ENCODE results near the gene MKNK1.

Gene MKNK1

DNA sequence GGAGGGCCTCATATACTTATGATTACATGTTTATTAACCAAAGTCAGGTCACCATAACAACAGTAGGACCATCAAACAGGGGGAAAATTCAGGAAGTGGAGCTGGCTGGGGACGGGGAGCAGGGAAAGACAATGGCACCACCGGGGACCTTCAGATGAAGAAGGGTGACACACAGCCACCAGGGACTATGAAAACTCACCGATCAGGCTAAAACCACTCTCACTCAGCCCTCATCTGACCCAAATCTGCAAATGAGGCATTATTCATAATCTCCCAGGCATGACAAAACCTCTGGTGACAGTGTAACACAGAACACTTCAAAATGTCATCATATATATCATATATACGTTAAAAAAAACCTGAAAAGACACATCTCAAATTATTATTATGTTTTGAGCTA is 11.2 kb downstream of the MKNK1 start:
- no peaks in the 10 kb centered on the region for H3K9me3 ChIP-seq (ENCODE audit: control insufficient read depth, low read length)
- H3K27ac ChIP-seq: no peak overlapping the region
- TF ChIP-seq, protein P1, sequence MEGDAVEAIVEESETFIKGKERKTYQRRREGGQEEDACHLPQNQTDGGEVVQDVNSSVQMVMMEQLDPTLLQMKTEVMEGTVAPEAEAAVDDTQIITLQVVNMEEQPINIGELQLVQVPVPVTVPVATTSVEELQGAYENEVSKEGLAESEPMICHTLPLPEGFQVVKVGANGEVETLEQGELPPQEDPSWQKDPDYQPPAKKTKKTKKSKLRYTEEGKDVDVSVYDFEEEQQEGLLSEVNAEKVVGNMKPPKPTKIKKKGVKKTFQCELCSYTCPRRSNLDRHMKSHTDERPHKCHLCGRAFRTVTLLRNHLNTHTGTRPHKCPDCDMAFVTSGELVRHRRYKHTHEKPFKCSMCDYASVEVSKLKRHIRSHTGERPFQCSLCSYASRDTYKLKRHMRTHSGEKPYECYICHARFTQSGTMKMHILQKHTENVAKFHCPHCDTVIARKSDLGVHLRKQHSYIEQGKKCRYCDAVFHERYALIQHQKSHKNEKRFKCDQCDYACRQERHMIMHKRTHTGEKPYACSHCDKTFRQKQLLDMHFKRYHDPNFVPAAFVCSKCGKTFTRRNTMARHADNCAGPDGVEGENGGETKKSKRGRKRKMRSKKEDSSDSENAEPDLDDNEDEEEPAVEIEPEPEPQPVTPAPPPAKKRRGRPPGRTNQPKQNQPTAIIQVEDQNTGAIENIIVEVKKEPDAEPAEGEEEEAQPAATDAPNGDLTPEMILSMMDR (IDR thresholded peaks at IDR 0.05): no peak
- H3K4me3 ChIP-seq (ENCODE audit: low read depth, low read length): no peak overlapping the region
- no peak overlapping the region for H3K4me2 ChIP-seq (ENCODE audit: low read length)
- no peaks in the 10 kb centered on the region for H3K36me3 ChIP-seq (ENCODE audit: control insufficient read depth, insufficient read depth, low read length)
- H3K9ac ChIP-seq: no peak overlapping the region
- H3K79me2 ChIP-seq: no peaks in the 10 kb centered on the region
- no peaks in the 10 kb centered on the region for H3K27me3 ChIP-seq (ENCODE audit: control insufficient read depth, insufficient read depth, low read length)
- H2AFZ ChIP-seq: no peak overlapping the region
- no peaks in the 10 kb centered on the region for H3K4me1 ChIP-seq

GRCh38 chr1:46589529-46589928 is 14.5 kb downstream of the MKNK1 start:
- no peak overlapping the region for H3K9ac ChIP-seq
- H3K27me3 ChIP-seq (ENCODE audit: control insufficient read depth, insufficient read depth, low read length): no peaks in the 10 kb centered on the region
- no peaks in the 10 kb centered on the region for H3K36me3 ChIP-seq (ENCODE audit: control insufficient read depth, insufficient read depth, low read length)
- TF ChIP-seq, protein P1 (IDR thresholded peaks at IDR 0.05): no peak
- H3K27ac ChIP-seq: no peak overlapping the region
- no peaks in the 10 kb centered on the region for H3K79me2 ChIP-seq
- H3K9me3 ChIP-seq (ENCODE audit: control insufficient read depth, low read length): no peaks in the 10 kb centered on the region
- H3K4me3 ChIP-seq (ENCODE audit: low read depth, low read length): no peak overlapping the region
- H2AFZ ChIP-seq: no peak overlapping the region
- no peaks in the 10 kb centered on the region for H3K4me1 ChIP-seq
- no peak overlapping the region for H3K4me2 ChIP-seq (ENCODE audit: low read length)

- no peaks in the 10 kb centered on the region for H3K36me3 ChIP-seq (ENCODE audit: control insufficient read depth, insufficient read depth, low read length)
- no peaks in the 10 kb centered on the region for H3K4me1 ChIP-seq
- no peak overlapping the region for H3K4me3 ChIP-seq (ENCODE audit: low read depth, low read length)
- no peak overlapping the region for H3K9ac ChIP-seq
- H3K4me2 ChIP-seq (ENCODE audit: low read length): no peak overlapping the region
- no peaks in the 10 kb centered on the region for H3K79me2 ChIP-seq
- H3K9me3 ChIP-seq (ENCODE audit: control insufficient read depth, low read length): no peaks in the 10 kb centered on the region
- no peak overlapping the region for H2AFZ ChIP-seq
- H3K27ac ChIP-seq: no peak overlapping the region
- no peaks in the 10 kb centered on the region for H3K27me3 ChIP-seq (ENCODE audit: control insufficient read depth, insufficient read depth, low read length)
- TF ChIP-seq, protein P1 (IDR thresholded peaks at IDR 0.05): no peak
These were observed 17.0 kb downstream of the MKNK1 start for GRCh38 chr1:46587069-46587468.

DNA sequence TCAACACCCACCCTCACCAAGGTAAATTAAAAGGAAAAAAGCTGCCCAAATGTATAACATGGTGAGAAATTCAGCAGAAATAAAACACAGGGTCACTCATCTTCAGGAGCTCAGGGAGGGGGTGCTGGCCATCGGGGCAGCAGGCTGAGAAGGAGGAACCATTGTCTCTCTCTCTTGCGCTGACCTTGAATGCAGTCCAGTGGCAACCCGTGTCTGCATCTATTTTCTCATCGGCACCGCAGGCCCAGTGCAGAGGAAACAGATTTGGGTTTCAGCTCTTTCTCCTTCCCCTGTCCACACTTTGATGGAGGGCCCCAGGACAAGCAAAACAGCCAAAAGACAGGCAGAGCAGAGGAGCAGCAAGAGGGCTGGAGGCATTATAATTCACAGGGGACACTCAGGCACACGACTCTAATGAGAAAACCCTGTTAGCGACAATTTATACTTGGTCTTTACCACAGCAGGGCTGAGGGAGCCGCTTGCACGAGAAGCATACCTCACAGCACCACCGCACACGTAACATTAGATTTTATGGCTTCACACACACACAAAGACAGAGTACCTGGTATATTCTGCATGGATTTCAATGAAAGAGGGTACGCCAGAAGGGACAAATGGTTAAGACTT is 18.6 kb downstream of the MKNK1 start:
- H3K4me3 ChIP-seq (ENCODE audit: low read depth, low read length): no peak overlapping the region
- no peak overlapping the region for H3K4me2 ChIP-seq (ENCODE audit: low read length)
- TF ChIP-seq, protein P1 (IDR thresholded peaks at IDR 0.05): no peak
- H2AFZ ChIP-seq: no peak overlapping the region
- no peaks in the 10 kb centered on the region for H3K36me3 ChIP-seq (ENCODE audit: control insufficient read depth, insufficient read depth, low read length)
- no peaks in the 10 kb centered on the region for H3K27me3 ChIP-seq (ENCODE audit: control insufficient read depth, insufficient read depth, low read length)
- no peak overlapping the region for H3K9ac ChIP-seq
- no peaks in the 10 kb centered on the region for H3K9me3 ChIP-seq (ENCODE audit: control insufficient read depth, low read length)
- no peaks in the 10 kb centered on the region for H3K79me2 ChIP-seq
- H3K4me1 ChIP-seq: no peaks in the 10 kb centered on the region
- H3K27ac ChIP-seq: no peak overlapping the region

GRCh38 chr1:46583494-46583893 is 20.6 kb downstream of the MKNK1 start:
- TF ChIP-seq, protein P1 (IDR thresholded peaks at IDR 0.05): no peak
- Histone ChIP-seq H3K36me3 (ENCODE audit: control insufficient read depth, insufficient read depth, low read length) (no peaks in the 10 kb centered on the region), H3K4me1 (no peaks in the 10 kb centered on the region), H3K4me3 (ENCODE audit: low read depth, low read length) (no peak overlapping the region), H3K4me2 (ENCODE audit: low read length) (no peak overlapping the region), H3K27me3 (ENCODE audit: control insufficient read depth, insufficient read depth, low read length) (no peaks in the 10 kb centered on the region), H3K9ac (no peak overlapping the region), H3K27ac (no peak overlapping the region), H2AFZ (no peak overlapping the region), H3K9me3 (ENCODE audit: control insufficient read depth, low read length) (no peaks in the 10 kb centered on the region), H3K79me2 (no peaks in the 10 kb centered on the region)

Measured in parathyroid adenoma (tissue), 2 donors.